Dedifferentiated amniotic fluid mesenchymal stem cell (primary cell): Measurements from ENCODE around the gene MRPL41.
A peak's percentile ranks its signal among the peaks of the same experiment; 100 is the strongest.
"Not testable (repeated sequence)": the region's sequence is repeated elsewhere in the genome, so short reads cannot be mapped to it uniquely, and the experiment has no call there.

Experiments
- DNase-seq: peaks from one replicate; pipeline ENCODE4 v3.0.0-alpha.2; 2016; ENCODE audit errors: extremely low spot score

The MRPL41 gene

DNA sequence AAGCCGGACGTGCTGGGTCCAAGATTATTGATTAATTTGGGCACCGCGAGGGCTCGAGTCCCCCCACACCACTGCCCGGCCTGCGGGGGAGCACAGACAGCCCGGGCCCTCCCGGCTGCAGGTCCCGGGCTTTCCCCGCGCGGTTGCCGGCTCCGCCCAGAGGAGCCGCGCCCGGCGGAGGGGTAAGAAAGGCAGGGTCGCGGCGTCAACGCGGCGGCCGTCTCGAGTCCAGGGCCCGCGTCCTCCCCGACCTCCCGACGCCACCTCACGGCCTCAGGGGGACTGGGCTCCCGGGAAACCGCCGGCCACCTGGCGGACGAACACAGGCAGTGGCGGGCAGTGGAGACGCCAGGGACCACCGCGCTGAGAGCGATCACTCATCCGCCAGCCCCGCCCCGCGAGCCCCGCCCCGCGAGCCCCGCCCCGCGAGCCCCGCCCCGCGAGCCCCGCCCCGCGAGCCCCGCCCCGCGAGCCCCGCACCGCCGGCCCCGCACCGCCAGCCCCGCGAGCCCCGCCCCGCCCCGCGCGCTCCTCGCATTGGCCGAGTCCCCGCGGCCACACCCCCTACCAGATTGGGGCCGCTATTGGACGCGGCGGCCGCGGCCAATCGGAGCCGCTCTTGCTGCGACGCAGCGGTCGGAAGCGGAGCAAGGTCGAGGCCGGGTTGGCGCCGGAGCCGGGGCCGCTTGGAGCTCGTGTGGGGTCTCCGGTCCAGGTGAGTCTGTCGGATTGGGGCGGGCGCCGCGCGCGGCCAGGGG lies at the start of gene MRPL41:
MRPL41 (plus strand) TSS at position 616 of the 758 bp plus-strand sequence. CDS start 203 bp downstream, outside the sequence.
- DNase-seq = peak; percentile 66

DNA sequence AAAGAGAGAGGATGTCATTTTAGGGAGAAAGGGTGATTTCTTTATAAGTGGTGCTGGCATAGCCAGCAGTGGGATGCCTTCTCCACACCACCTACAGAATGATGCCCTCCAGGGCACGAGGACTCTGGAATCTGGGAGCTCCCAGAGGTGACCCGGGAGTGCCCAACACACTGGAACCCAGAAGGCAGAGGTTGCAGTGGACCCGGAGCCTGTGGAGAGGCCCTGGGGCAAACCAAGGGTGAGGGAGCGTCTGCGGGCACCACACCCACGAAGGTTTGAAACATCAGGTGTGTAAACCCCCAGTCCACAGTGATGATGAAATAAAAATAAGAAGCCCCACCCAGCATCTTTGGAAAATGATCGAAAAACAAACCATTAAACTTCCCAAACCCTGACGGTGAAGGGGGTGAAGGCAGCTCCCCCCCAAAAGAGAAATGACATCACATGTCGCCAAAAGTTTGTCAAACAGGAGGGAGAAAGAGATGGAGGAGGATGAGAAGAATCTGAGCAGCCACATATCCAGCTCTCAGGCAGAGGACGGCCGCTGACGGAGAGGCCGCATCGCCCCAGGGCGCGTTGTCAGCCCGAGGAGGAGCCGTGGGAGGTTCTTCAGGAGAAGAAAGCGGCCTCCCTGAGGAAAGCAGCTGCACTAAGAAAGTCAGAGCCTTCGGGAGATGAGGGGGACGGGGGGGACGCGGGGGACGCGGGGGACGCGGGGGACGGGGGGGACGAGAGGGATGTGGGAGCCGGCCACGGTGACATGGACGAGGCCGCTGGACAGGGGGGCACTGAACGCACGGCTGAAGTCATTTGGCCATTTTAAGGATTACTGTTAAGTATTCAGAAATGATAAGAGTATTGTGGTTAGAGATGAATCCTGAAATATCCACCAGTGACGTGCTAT lies 49.4 kb upstream of the MRPL41 start:
- no peak for DNase-seq

DNA sequence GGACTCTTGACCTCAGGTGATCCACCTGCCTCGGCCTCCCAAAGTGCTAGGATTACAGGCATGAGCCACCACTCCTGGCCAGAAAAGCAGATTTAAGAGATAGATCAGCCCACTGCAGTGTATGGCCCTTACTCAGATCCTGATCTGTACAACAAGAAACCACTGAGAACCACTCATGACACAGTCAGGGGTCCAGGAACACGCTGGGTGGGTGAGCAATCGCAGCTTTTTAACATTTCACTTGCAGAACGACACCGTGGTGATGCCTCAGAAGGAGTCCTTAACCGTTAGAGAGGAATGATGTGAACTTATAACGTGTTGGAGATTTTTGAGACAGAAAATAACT lies 47.3 kb upstream of the MRPL41 start:
- DNase-seq = no peak

DNA sequence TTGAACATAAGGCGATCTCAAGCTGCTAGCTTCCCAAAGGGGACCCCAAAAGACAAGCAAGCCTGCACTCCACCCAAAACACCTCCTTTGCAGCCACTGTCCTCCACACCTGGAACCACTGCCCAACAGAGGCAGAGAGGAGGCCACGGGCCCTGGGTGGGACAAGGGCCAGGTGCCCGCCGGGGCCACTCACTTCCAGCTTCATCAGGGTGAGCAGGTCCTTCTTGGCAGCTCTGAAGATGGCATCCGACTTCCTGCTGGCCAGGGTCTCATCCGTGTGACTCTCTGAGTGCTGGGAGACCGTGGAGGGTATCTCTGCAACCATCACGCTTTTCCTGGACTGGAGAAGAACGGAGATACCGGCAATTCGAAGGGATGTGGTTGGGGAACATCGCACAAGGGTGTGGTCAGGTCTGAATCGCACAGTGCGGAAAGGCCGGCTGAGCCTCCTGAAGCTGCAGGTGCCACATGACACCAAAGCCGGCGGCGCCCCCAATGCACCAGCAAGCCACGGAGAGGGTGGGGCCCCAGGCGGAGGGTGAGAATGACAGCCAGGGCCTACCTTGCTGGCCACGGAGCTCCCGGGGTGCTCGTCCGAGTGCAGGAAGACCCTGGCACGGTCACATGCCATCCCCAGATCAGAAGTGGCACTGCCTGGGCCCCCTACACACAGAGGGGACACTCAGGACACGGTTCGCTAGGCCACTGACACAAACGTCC lies 46.1 kb upstream of the MRPL41 start:
- DNase-seq = no peak

DNA sequence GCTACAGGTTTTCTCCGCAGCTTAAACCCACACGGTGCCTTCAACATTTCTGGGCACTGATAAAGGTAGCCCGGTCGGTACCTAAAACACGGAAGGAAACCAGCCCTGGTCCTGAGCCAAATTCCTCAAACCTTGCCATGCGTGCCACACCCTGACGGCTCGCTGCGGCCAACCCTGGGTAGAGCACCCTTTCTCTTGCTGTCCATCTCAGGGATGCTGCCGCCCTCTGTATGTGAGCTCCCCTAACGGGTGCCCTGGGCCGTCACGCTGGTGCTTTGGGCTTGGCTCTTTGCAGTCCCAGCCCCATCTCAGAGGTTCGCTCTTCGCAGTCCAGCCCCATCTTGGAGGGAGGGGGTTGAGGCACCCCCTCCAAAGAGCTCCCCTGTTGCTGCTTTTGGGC lies 45.4 kb upstream of the MRPL41 start:
- no peak for DNase-seq

DNA sequence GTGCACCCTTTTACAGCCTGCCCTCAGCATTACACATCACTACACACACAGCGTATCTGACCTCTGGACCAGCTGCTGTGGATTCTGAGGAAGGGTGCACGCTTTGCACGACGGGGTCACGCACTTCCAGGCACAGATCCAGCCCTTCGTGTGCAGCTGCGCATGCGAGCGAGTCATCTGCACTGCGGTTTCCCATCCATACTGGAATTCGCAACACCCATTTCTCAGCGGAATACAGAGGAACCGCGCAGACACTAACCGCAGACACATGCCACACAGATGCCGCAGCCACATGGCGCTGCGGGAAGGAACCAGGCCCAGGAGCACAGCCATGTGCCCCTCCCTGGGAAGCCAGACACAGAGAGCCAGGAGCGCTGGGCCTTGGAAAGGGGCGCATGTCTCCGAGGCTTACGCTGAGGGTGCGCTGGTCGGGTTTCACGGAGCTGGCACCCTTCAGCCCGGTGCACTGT lies 44.9 kb upstream of the MRPL41 start:
- no peak for DNase-seq

DNA sequence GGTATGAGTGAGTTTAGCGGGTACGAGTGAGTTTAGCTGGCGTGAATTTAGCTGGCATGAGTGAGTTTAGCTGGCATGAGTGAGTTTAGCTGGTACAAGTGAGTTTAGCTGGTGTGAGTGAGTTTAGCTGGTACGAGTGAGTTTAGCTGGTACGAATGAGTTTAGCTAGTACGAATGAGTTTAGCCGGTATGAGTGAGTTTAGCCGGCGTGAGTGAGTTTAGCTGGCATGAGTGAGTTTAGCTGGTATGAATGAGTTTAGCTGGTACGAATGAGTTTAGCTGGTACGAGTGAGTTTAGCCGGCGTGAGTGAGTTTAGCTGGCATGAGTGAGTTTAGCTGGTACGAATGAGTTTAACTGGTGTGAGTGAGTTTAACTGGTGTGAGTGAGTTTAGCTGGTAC lies 42.5 kb upstream of the MRPL41 start:
- no peak for DNase-seq

DNA sequence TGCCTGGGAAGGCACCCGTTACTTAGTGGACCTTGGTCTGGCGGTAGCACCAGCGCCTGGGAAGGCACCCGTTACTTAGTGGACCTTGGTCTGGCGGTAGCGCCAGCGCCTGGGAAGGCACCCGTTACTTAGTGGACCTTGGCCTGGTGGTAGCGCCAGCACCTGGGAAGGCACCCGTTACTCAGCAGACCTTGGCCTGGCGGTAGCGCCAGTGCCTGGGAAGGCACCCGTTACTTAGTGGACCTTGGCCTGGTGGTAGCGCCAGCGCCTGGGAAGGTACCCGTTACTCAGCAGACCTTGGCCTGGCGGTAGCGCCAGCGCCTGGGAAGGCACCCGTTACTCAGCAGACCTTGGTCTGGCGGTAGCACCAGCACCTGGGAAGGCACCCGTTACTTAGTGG lies 40.6 kb upstream of the MRPL41 start:
- DNase-seq = not testable (repeated sequence)

DNA sequence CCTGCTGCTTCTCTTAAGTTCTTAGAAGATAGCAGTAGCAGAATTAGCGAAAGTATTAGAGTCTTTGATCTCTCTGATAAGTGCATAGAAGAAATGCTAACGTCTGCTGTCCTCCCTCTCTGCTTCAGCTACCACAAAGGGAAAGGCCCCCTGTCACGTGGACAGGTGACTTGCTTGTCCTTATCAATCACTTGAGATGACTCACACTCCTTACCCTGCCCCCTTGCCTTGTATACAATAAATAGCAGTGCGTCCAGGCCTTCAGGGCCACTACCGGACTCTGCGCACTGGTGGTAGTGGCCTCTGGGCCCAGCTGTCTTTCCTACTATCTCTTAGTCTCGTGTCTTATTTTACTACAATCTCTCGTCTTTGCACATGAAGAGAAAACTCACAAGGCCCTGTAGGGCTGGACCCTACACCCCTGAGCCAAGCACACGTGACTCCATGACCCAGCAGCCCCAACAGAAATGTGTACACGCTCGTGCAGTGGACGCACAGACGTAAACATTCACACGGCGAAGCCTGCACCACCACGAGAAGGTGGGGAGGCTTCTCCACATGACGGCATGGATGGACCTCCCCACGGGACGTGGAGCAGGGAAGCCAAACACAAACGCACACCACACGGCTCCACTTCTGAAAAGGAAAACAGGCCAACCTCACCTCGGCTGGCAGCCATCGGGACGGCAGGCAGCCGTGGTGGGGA lies 39.8 kb upstream of the MRPL41 start:
- DNase-seq = no peak

DNA sequence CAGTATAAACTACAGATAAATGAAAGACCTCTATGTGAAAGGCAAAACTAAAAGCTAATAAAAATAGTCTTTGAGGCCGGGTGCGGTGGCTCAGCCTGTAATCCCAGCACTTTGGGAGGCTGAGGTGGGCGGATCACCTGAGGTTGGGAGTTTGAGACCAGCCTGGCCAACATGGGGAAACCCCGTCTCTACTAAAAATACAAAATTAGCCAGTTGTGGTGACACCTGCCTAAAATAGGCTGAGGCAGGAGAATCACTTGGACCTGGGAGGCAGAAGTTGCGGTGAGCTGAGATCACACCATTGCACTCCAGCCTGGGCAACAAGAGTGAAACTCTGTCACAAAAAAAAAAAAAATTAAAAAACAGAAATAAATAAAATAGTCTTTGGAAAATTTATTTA lies 38.5 kb upstream of the MRPL41 start:
- DNase-seq = not testable (repeated sequence)

DNA sequence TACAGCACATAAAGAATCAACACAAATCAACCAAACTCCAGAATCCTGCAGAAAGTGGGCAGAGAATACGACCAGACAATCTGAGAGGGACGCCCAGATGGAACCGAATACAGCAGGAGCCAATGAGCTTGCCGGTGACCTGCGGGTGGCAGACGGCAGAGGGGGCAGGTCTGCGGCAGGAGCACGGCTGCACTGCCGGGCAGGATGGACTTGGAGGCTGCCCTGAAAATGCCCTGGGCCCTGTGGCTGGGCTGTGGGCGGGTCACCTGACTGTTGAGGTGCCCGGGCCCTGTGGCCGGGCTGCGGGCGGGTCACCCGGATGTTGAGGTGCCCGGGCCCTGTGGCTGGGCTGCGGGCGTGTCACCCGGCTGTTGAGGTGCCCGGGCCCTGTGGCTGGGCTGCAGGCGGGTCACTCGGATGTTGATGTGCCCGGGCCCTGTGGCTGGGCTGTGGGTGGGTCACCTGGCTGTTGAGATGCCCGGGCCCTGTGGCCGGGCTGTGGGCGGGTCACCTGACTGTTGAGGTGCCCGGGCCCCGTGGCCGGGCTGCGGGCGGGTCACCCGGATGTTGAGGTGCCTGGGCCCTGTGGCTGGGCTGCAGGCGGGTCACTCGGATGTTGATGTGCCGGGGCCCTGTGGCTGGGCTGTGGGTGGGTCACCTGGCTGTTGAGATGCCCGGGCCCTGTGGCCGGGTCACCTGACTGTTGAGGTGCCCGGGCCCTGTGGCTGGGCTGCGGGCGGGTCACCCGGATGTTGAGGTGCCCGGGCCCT lies 37.7 kb upstream of the MRPL41 start:
- DNase-seq = not testable (repeated sequence)

DNA sequence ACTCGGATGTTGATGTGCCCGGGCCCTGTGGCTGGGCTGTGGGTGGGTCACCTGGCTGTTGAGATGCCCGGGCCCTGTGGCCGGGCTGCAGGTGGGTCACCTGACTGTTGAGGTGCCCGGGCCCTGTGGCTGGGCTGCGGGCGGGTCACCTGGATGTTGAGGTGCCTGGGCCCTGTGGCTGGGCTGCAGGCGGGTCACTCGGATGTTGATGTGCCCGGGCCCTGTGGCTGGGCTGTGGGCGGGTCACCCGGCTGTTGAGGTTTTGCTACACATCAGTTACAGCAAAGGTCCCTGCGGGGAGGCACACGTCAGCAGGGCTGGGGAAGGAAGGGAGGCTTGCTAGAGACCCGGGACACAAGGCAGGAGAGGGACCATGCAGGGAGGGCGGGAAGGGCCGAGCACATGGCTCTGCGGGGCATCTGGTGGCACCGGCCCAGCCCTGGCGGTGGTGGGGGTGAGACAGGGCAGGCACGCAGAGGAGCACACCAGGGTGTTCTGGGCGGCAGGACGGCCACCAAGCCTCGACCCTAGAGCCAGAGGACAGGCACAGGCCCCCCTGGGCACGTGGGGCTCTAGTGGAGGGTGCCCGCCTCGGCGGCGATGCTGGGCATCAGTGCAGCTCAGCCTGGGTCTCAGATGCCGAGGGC lies 36.9 kb upstream of the MRPL41 start:
- no peak for DNase-seq

DNA sequence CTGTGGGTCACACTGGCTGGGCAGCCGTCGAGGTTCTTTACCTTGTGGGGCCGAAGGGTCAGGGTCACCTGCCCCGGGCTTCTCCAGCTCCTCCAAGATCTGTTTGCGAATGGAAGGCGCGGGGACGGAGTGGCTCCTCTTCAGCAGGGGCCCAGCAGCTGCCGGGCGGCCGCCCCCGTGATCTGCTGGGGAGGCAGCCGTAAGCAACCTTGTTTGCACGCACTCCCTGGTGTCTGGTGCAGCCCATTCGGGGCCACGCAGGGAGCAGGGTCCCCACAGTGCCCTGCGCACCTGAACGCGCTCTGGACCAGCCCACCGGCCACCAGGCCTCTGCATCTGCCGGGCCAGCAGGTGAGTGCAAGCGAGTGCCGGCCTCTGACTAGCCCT lies 36.3 kb upstream of the MRPL41 start:
- no peak for DNase-seq

DNA sequence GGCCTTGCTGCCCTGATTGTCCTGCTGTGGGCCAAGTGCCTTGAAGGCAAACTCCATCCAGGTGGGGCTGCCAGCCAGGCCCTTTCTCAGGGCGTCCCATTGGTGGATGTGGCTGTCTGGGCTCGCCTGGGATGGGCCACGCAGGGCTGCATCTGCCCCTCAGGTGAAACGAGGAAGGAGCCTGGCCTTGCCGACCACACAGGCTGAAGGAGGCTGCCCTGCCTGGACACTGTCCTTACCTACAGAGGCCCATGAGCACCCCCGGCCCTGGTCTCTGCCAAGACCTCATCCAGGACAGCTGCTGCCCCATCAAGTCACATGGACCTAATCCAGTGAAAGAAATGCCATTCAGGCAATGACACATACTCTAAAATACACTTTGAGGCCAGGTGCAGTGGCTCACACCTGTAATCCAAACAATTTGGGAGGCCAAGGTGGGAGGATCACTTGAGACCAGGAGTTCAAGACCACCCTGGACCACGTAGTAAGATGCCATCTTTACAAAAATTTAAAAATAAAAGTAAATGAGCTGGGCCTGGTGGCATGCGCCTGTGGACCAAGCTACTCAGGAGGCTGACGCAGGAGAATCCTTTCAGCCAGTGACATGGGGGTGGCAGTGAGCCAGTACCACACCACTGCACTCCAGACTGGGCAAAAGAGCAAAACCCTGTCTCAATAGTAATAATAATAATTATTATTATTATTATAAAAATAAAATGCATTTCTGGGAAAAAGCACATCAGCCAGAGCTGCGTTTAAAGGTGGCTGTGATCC lies 35.3 kb upstream of the MRPL41 start:
- no peak for DNase-seq

DNA sequence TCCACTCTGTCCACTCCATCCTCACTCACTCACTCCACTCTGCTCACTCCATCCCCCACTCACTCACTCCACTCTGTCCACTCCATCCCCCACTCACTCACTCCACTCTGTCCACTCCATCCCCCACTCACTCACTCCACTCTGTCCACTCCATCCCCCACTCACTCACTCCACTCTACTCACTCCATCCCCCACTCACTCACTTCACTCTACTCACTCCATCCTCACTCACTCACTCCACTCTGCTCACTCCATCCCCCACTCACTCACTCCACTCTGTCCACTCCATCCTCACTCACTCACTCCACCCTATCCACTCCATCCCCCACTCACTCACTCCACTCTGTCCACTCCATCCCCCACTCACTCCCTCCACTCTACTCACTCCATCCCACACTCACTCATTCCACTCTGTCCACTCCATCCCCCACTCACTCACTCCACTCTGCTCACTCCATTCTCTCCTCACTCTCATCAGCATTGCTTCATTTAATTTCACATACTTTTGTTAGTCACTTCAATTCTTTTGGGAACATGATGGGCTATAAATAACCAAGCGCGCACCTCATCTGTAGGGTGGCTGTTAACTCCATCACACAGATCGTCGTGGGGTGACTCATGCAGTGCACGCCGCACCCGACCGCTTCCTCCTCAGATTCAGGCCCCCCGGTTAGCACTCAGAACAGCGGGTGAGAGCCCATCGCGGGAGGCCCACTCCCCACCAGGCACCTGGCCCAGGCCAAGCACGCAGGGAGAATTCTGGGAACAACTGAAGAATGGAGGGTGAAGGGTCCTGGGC lies 32.8 kb upstream of the MRPL41 start:
- DNase-seq = not testable (repeated sequence)

DNA sequence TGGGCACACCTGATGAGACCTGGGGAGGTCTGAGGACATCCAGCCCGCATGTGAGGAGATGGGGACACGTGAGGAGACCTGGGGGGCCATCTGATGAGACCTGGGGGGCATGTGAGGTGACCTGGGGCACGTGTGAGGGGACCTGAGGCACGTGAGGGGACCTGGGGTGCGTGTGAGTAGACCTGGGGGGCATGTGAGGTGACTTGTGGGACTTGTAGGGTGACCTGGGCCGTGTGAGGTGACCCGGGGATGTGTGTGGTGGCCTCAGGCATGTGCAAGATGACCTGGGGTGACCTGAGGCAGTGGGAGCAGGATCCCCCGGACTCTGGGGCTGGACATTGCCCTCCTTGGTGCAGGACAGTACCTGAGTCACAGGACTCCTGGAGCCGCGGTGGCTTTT lies 32.1 kb upstream of the MRPL41 start:
- no peak for DNase-seq

DNA sequence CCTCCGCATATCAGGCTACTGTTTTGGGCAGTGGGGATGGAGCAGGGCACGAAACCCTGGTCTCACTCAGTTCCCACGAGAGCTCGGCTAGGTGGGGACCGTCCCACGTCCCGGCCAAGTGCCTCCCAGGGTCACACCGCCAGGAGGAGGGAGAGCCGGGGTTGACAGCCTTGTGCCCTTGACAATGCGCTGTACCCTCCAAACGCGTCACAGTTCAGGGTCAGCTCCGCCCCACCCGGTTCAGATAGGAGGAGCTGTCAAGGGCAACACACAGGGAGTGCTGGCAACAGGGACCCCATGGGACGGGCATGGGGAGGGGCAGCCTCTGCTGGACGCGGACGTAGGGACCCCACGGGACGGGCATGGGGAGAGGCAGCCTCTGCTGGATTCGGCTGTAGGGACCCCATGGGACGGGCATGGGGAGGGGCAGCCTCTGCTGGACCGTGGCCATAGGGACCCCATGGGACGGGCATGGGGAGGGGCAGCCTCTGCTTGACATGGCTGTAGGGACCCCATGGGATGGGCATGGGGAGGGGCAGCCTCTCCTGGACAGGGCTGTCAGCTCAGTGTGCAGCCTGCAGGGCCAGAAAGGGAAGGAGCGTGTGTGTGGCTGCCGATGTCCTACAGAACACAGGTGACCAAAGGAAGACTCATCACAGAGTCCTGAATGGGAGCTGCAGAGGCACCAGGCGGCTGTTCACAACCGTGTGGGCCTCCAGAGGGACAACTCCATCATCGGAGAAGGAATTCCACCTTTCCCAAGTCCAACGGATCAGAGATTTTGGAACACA lies 30.9 kb upstream of the MRPL41 start:
- no peak for DNase-seq

DNA sequence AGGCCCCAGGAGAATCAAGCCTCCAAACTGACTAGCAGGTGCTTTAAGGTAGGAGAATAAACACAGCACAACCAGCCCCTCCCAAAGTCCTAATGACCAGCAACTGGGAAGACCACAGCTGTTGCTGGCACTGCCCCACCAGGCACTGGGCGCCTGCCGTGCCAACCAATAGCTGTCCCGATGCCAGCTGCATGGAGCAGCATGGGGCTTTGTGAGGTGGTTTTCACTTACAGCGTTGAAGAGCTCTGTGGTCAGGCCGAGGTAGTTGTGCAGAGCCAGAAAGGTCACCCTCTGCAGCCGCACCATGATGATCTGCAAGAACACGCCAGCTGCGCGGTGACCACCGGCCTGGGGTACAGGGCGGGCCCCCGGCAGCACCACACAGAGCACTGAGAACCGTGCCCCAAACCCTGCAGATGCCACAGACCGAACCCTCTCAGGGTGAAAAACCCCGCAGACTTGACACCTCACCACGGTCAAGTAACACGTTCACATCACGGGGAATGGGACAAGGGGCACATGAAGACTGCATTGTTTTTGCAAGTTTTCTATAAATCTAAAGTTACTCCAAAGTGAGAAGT lies 30.2 kb upstream of the MRPL41 start:
- DNase-seq = no peak
